ENCODE measurements around the gene ZDHHC6. TPM values are rescaled to one million over a fixed set of nuclear protein-coding genes. Genes with fewer than 3 reads are reported as not detected.

The ZDHHC6 gene
- total RNA-seq, 2 experiments from 2014 or later, result 31.5 to 33.8 TPM

DNA sequence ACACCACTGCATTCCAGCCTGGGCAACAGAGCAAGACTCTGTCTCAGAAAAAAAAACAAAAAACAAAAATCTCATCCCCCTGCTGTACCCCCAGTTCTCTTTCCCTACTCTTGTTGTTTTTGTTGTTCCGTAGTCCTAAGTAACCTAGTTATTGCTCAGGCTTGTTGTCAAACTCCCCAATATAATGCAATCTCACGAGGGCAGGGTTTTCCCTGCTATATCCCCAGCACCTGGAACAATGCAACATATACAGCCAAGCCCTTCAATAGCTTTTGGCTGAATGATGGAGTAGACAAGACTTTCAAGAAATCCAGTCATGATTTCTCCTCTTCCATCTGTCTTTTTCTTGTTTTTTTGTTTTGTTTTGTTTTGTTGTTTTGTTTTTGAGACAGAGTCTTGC, 62.6 kb downstream of the ZDHHC6 start:
- H3K36me3 ChIP-seq (ENCODE audit: insufficient read depth, low read length), result peaks cover 26% of the 10 kb centered on the region
- no peak overlapping the region for H3K4me2 ChIP-seq (ENCODE audit: low read length)
- H3K9me2 ChIP-seq (ENCODE audit: insufficient read depth, low read length), result no peaks in the 10 kb centered on the region; the same call in 1 of the 2 replicates
- H3K4me1 ChIP-seq (ENCODE audit: insufficient read depth, low read length, poor library complexity, severe bottlenecking), result peaks cover 2% of the 10 kb centered on the region
- ChIA-PET CTCF (ENCODE audit: unreplicated experiment) (no interaction called here), POLR2A (interaction anchor here (0.7 to 1.1 kb wide), 2 partner anchors 9 to 61 kb away, joined by 3 to 5 read pairs; no protein-coding TSS in a partner anchor)
- DNase-seq (ENCODE audit: low spot score), result no peak
- no peak overlapping the region for H3K4me3 ChIP-seq (ENCODE audit: low read depth, low read length, poor library complexity, severe bottlenecking)
- TF ChIP-seq, protein P1, sequence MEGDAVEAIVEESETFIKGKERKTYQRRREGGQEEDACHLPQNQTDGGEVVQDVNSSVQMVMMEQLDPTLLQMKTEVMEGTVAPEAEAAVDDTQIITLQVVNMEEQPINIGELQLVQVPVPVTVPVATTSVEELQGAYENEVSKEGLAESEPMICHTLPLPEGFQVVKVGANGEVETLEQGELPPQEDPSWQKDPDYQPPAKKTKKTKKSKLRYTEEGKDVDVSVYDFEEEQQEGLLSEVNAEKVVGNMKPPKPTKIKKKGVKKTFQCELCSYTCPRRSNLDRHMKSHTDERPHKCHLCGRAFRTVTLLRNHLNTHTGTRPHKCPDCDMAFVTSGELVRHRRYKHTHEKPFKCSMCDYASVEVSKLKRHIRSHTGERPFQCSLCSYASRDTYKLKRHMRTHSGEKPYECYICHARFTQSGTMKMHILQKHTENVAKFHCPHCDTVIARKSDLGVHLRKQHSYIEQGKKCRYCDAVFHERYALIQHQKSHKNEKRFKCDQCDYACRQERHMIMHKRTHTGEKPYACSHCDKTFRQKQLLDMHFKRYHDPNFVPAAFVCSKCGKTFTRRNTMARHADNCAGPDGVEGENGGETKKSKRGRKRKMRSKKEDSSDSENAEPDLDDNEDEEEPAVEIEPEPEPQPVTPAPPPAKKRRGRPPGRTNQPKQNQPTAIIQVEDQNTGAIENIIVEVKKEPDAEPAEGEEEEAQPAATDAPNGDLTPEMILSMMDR (conservative IDR thresholded peaks at IDR 0.05; ENCODE audit: low read length), result no peak
- TF ChIP-seq EZH2phosphoT487 (IDR thresholded peaks at IDR 0.05; ENCODE audit: borderline replicate concordance, low read depth, low read length), result no peak
- no TSS peak for BruUV-seq (replicated peaks)
- H3K9me3 ChIP-seq (ENCODE audit: low read length), result no peaks in the 10 kb centered on the region
- H4K20me1 ChIP-seq (ENCODE audit: insufficient read depth, low read length), result no peaks in the 10 kb centered on the region
- no peak overlapping the region for H3K27ac ChIP-seq (ENCODE audit: low read depth, low read length, poor library complexity, severe bottlenecking)
- no peak overlapping the region for H2AFZ ChIP-seq (ENCODE audit: low read length)
- intact Hi-C loops (cut with micrococcal nuclease; ENCODE audit: unreplicated experiment), result no loop called here
- H3K79me2 ChIP-seq (ENCODE audit: insufficient read depth, low read depth, low read length), result peaks cover 5% of the 10 kb centered on the region; the same call in 1 of the 2 replicates

DNA sequence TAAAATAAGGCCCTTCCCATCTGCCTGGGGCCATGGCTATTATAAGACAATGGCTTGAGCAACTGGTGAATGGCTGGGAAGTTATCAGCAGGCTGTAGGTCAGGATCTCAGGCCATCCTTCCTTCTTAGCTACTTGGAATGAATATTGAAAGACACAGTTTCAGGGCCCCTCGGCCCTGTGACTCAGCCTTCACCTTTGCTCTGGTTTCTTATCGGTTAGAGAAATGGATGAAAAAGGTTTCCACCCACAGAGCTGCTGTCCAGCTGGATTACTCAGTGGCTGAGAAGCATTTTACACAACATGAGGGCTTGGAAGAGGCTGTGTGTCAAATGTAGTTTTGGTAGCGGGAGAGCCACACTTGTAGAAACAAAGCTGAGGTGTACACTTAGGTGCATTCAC, 63.4 kb downstream of the ZDHHC6 start:
- H3K4me2 ChIP-seq (ENCODE audit: low read length), result no peak overlapping the region
- TF ChIP-seq, protein P1 (conservative IDR thresholded peaks at IDR 0.05; ENCODE audit: low read length), result no peak
- TF ChIP-seq EZH2phosphoT487 (IDR thresholded peaks at IDR 0.05; ENCODE audit: borderline replicate concordance, low read depth, low read length), result no peak
- no peaks in the 10 kb centered on the region for H4K20me1 ChIP-seq (ENCODE audit: insufficient read depth, low read length)
- H3K4me1 ChIP-seq (ENCODE audit: insufficient read depth, low read length, poor library complexity, severe bottlenecking), result no peaks in the 10 kb centered on the region
- no TSS peak for BruUV-seq (replicated peaks)
- no peak overlapping the region for H3K27ac ChIP-seq (ENCODE audit: low read depth, low read length, poor library complexity, severe bottlenecking)
- H3K4me3 ChIP-seq (ENCODE audit: low read depth, low read length, poor library complexity, severe bottlenecking), result no peak overlapping the region
- H3K79me2 ChIP-seq (ENCODE audit: insufficient read depth, low read depth, low read length), result peaks cover 5% of the 10 kb centered on the region; the same call in 1 of the 2 replicates
- no peaks in the 10 kb centered on the region for H3K9me2 ChIP-seq (ENCODE audit: insufficient read depth, low read length)
- intact Hi-C loops (cut with micrococcal nuclease; ENCODE audit: unreplicated experiment), result no loop called here
- no peak for DNase-seq (ENCODE audit: low spot score)
- no peak overlapping the region for H2AFZ ChIP-seq (ENCODE audit: low read length)
- POLR2A ChIA-PET, result no interaction called here
- H3K36me3 ChIP-seq (ENCODE audit: insufficient read depth, low read length), result peaks cover 26% of the 10 kb centered on the region
- CTCF ChIA-PET (ENCODE audit: unreplicated experiment), result no interaction called here
- H3K9me3 ChIP-seq (ENCODE audit: low read length), result no peaks in the 10 kb centered on the region

DNA sequence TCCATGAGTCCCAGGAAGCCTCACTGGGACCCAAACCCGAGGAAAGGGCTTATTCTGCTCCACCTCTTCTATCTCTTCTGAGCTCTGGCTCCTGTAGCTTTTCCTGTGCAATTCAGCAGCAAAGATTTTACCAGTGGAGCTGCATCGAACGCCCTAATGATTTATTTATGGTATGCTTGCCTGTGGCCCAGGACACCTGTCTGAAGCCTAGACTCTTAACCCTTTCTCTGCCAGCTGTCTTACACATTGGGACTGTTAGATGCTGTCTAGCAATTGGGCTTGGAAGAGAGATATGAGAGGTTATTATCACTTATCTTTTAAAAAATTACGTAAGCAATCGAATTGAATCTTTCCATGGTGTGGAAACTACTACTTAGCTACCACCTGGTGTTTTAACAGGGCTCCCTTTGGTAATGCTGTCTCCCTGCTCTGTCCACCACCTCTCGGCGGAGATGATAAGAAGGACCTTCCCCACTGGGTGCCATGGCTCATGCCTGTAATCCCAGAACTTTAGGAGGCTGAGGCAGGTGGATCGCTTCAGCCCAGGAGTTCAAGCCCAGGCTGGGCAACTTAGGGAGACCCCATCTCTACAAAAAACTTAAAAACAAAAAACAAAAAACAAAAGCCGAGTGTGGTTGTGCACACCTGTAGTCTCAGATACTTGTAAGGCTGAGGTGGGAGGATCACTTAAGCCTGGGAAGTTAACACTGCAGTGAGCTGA, 64.0 kb downstream of the ZDHHC6 start:
- intact Hi-C loops (cut with micrococcal nuclease; ENCODE audit: unreplicated experiment), result no loop called here
- DNase-seq (ENCODE audit: low spot score), result no peak
- H3K4me2 ChIP-seq (ENCODE audit: low read length), result no peak overlapping the region
- ChIA-PET POLR2A (no interaction called here), CTCF (ENCODE audit: unreplicated experiment) (no interaction called here)
- no peak overlapping the region for H2AFZ ChIP-seq (ENCODE audit: low read length)
- H3K4me1 ChIP-seq (ENCODE audit: insufficient read depth, low read length, poor library complexity, severe bottlenecking), result peaks cover 3% of the 10 kb centered on the region
- BruUV-seq (replicated peaks), result no TSS peak
- TF ChIP-seq, protein P1 (conservative IDR thresholded peaks at IDR 0.05; ENCODE audit: low read length), result no peak
- no peak for TF ChIP-seq EZH2phosphoT487 (IDR thresholded peaks at IDR 0.05; ENCODE audit: borderline replicate concordance, low read depth, low read length)
- H3K4me3 ChIP-seq (ENCODE audit: low read depth, low read length, poor library complexity, severe bottlenecking), result no peak overlapping the region
- H3K27ac ChIP-seq (ENCODE audit: low read depth, low read length, poor library complexity, severe bottlenecking), result no peak overlapping the region
- peaks cover 26% of the 10 kb centered on the region for H3K36me3 ChIP-seq (ENCODE audit: insufficient read depth, low read length)
- H3K9me3 ChIP-seq (ENCODE audit: low read length), result no peaks in the 10 kb centered on the region
- H3K79me2 ChIP-seq (ENCODE audit: insufficient read depth, low read depth, low read length), result peaks cover 8% of the 10 kb centered on the region; the same call in 1 of the 2 replicates
- no peaks in the 10 kb centered on the region for H3K9me2 ChIP-seq (ENCODE audit: insufficient read depth, low read length)
- H4K20me1 ChIP-seq (ENCODE audit: insufficient read depth, low read length), result no peaks in the 10 kb centered on the region
